K562 (cell line): Measurements from ENCODE around the gene PI4K2A. TPM values are rescaled to one million over a fixed set of nuclear protein-coding genes. Genes with fewer than 3 reads are reported as not detected.

Experiments used
- ARID2 ChIP-seq: fragments of 450-650 bp; IDR thresholded peaks from 2 replicates; pipeline ENCODE4 v1.6.1; 2017; ENCODE audit warnings: antibody characterized with exemption, mild to moderate bottlenecking
- BRD4 ChIP-seq: fragments of 200-600 bp; sonication (generic); IDR thresholded peaks from 2 replicates; pipeline ENCODE4 v1.6.1; 2017; ENCODE audit warnings: inconsistent platforms
- CBX3 ChIP-seq, 2 experiments: IDR thresholded peaks; 1 replicate in 1 of 2; 2 replicates in 1 of 2; pipeline ENCODE4 v1.6.1; 2012; ENCODE audit warnings: inconsistent platforms in 2 of 2, low read length in 2 of 2, borderline replicate concordance in 1 of 2, control low read depth in 1 of 2
- CSDE1 ChIP-seq, 2 experiments: fragments of 450-650 bp; IDR thresholded peaks; 2 replicates each; pipeline ENCODE4 v1.6.1; 2016; ENCODE audit warnings: mild to moderate bottlenecking in 1 of 2
- DPF2 ChIP-seq: fragments of 450-650 bp; IDR thresholded peaks from 2 replicates; pipeline ENCODE4 v1.6.1; 2016
- ESRRA ChIP-seq: fragments of 450-650 bp; IDR thresholded peaks from 2 replicates; pipeline ENCODE4 v1.6.1; 2014; ENCODE audit warnings: low read depth, mild to moderate bottlenecking, moderate library complexity, borderline replicate concordance
- HMG20B ChIP-seq: fragments of 250-450 bp; sonication (Bioruptor Pico); IDR thresholded peaks from 2 replicates; pipeline ENCODE4 v1.5.0; 2021; ENCODE audit warnings: mild to moderate bottlenecking
- HNRNPLL ChIP-seq: fragments of 200-400 bp; formaldehyde crosslinking; IDR thresholded peaks from 2 replicates; pipeline ENCODE4 v1.6.1; 2017; ENCODE audit warnings: low read length, low read depth, mild to moderate bottlenecking; ENCODE audit not compliant: poor library complexity, severe bottlenecking
- KLF13 ChIP-seq: fragments of 450-650 bp; IDR thresholded peaks from 2 replicates; pipeline ENCODE4 v1.6.1; 2016; ENCODE audit warnings: missing genetic modification characterization, low read depth, mild to moderate bottlenecking, missing compliant biosample characterization, moderate library complexity, borderline replicate concordance
- MEIS2 ChIP-seq: fragments of 450-650 bp; IDR thresholded peaks from 2 replicates; pipeline ENCODE4 v1.6.1; 2014; ENCODE audit warnings: mild to moderate bottlenecking; ENCODE audit not compliant: partially characterized antibody
- PCBP2 ChIP-seq: fragments of 200-400 bp; formaldehyde crosslinking; IDR thresholded peaks from 2 replicates; pipeline ENCODE4 v1.6.1; 2018; ENCODE audit warnings: low read length, low read depth, mild to moderate bottlenecking, moderate library complexity; ENCODE audit not compliant: poor library complexity, severe bottlenecking
- RNF2 ChIP-seq: sonication (generic); IDR thresholded peaks from 2 replicates; pipeline ENCODE4 v1.6.1; 2016
- SNRNP70 ChIP-seq: fragments of 200-400 bp; formaldehyde crosslinking; optimal IDR thresholded peaks from 2 replicates; pipeline ENCODE3; 2017; ENCODE audit warnings: low read depth, low read length
- XRCC3 ChIP-seq: fragments of 450-650 bp; IDR thresholded peaks from 2 replicates; pipeline ENCODE4 v1.6.1; 2017; ENCODE audit warnings: mild to moderate bottlenecking, moderate library complexity
- ZNF263 ChIP-seq: sonication (generic); formaldehyde crosslinking; IDR thresholded peaks from 2 replicates; pipeline ENCODE4 v1.8.0; 2022; ENCODE audit warnings: mild to moderate bottlenecking, missing genetic modification reagents, borderline replicate concordance
- ZNF717 ChIP-seq: fragments of 250-450 bp; sonication (Bioruptor Pico); IDR thresholded peaks from 2 replicates; pipeline ENCODE4 v1.5.0; 2021
- polyA plus RNA-seq, 8 experiments: library from polyadenylated mRNA; depleted of rRNA in 4 of 8; stranded (reverse) in 5 of 8; unstranded in 3 of 8; fragments of >200 nt; fragmentation: Nextera tagmentation in 2 of 8; fragmentation: Illumina TruSeq in 1 of 8; extraction: Ambion mirVana in 2 of 8; extraction: Trizol in 1 of 8; gene quantifications; 2 replicates each; pipeline versions ENCODE4 v1.2.1 to v1.2.3, GENCODE V29; 2011 to 2014; ENCODE audit warnings: inconsistent platforms in 1 of 8, missing spikeins in 1 of 8
- total RNA-seq, 7 experiments: library from RNA; depleted of rRNA in 6 of 7; stranded (reverse); fragments of >200 nt in 6 of 7; fragmentation: Illumina TruSeq in 2 of 7; extraction: Trizol in 2 of 7; gene quantifications; 2 replicates each; pipeline versions ENCODE4 v1.2.1 to v1.2.3, GENCODE V29; 2011 to 2021; ENCODE audit warnings: low replicate concordance in 1 of 7
- TF ChIP-seq, protein P1 (sequence below), 2 experiments: fragments of 450-650 bp; IDR thresholded peaks; 2 replicates each; pipeline ENCODE4 v1.6.1; 2018; ENCODE audit warnings: mild to moderate bottlenecking in 2 of 2, low read depth in 1 of 2; ENCODE audit not compliant: partially characterized antibody in 2 of 2
- TF ChIP-seq, protein P2 (sequence below): fragments of 250-450 bp; sonication (Bioruptor Pico); IDR thresholded peaks from 2 replicates; pipeline ENCODE4 v1.5.0; 2021; ENCODE audit warnings: mild to moderate bottlenecking, moderate library complexity
- TF ChIP-seq, protein P3 (sequence below): fragments of 450-650 bp; IDR thresholded peaks from 2 replicates; pipeline ENCODE4 v1.6.1; 2016

PI4K2A gene
- total and polyA plus RNA-seq, 9 of the 15 experiments (the other 6 are each of a cell fraction or from before 2014, with no cell fraction given), result 4.4 to 28.4 (median 16.5) TPM

DNA sequence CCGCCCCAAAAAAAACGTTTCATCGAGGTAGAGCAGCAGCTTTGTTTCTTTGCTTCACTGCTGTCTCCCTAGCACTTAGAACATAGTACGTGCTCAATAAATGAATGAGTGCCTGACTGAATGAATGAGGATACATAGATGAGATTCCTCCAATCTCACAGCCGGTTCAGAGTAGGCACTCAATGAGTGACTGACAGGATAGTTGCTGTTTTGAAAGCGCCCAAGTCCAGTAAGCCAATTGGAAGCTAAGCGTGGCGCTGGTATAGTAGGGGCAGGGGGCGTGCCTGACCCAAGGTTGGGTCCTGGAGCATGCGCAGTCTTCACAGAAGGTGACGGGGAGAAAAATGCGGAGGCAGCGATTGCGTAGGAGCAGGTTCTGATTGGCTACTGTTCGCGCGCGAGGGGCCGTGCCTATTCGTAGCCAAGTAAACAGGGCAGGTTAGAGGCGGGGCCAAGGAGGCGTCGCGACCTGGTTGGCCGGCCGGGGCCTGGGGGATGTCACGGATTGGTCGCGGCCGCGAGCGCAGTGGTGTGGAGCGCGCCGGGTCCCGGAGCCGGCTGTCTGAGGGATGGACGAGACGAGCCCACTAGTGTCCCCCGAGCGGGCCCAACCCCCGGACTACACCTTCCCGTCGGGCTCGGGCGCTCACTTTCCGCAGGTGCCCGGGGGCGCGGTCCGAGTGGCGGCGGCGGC, at the start of gene PI4K2A (continued):
- TF ChIP-seq, protein P1, sequence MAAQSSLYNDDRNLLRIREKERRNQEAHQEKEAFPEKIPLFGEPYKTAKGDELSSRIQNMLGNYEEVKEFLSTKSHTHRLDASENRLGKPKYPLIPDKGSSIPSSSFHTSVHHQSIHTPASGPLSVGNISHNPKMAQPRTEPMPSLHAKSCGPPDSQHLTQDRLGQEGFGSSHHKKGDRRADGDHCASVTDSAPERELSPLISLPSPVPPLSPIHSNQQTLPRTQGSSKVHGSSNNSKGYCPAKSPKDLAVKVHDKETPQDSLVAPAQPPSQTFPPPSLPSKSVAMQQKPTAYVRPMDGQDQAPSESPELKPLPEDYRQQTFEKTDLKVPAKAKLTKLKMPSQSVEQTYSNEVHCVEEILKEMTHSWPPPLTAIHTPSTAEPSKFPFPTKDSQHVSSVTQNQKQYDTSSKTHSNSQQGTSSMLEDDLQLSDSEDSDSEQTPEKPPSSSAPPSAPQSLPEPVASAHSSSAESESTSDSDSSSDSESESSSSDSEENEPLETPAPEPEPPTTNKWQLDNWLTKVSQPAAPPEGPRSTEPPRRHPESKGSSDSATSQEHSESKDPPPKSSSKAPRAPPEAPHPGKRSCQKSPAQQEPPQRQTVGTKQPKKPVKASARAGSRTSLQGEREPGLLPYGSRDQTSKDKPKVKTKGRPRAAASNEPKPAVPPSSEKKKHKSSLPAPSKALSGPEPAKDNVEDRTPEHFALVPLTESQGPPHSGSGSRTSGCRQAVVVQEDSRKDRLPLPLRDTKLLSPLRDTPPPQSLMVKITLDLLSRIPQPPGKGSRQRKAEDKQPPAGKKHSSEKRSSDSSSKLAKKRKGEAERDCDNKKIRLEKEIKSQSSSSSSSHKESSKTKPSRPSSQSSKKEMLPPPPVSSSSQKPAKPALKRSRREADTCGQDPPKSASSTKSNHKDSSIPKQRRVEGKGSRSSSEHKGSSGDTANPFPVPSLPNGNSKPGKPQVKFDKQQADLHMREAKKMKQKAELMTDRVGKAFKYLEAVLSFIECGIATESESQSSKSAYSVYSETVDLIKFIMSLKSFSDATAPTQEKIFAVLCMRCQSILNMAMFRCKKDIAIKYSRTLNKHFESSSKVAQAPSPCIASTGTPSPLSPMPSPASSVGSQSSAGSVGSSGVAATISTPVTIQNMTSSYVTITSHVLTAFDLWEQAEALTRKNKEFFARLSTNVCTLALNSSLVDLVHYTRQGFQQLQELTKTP (IDR thresholded peaks at IDR 0.05; ENCODE audit: low read depth in 1 of 2, partially characterized antibody in 2 of 2), result no peak
- TF ChIP-seq ZNF263 (CRISPR knock-in tag) (no peak), MEIS2 (peak; percentile 87), ARID2 (no peak), XRCC3 (no peak), BRD4 (no peak), CSDE1 (IDR thresholded peaks at IDR 0.05) (no peak), KLF13 (tag) (peak; percentile 40; the same call in 1 of the 2 replicates), DPF2 (peak; percentile 21; the same call in 1 of the 2 replicates), SNRNP70 (no peak), HNRNPLL (peak; percentile 92), RNF2 (no peak), CBX3 (IDR thresholded peaks at IDR 0.05; ENCODE audit: borderline replicate concordance in 1 of 2, low read length in 2 of 2) (no peak), PCBP2 (no peak), ZNF717 (no peak), HMG20B (CRISPR knock-in tag) (no peak), ESRRA (no peak)
- TF ChIP-seq, protein P2, sequence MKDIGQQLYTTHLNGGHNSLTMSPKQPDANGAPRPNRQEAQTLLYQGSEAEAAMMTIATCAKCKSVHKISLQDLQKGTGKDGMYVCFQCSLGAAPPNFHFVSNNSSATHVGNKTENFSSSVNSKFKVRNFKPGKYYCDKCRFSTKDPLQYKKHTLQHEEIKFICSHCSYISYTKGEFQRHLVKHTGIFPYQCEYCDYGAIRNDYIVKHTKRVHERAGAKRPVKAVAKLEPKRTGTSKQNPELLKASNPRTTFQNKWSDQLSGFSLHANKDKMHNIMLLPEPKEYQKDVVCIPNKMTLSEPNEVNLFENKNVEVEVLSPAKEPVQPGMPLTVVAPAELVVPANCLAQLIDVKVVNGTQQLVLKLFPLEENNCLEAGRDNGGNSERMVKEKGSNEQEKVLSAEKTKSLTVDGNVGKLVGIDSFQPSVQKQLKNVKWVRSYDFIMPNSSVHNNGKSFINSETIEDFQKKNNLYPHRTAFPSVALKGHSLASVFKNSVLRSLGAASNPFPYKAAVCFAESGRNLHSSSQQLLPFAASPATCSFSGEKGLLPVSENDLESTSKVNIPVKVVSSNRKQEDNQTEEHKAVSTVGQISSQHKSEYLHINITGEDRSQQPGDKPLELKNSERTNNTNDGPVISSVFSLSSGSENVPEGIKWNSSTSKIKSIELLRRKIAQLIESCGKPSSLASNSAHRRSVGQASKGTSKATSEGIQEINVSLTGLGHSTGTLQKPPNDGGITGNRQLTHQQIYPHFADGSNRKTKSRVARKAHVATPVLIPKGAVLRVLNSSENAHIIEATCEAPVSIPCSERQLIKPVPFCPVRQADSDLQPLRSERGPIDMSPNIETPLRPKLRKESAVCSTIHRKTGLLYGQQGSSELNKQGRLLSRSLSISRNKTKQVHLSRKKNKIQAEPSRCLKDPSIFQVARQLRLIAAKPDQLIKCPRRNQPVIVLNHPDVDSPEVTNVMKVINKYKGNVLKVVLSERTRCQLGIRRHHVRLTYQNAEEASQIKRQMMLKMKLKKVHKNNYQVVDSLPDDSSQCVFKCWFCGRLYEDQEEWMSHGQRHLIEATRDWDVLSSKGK (CRISPR knock-in tag), result no peak
- TF ChIP-seq, protein P3, sequence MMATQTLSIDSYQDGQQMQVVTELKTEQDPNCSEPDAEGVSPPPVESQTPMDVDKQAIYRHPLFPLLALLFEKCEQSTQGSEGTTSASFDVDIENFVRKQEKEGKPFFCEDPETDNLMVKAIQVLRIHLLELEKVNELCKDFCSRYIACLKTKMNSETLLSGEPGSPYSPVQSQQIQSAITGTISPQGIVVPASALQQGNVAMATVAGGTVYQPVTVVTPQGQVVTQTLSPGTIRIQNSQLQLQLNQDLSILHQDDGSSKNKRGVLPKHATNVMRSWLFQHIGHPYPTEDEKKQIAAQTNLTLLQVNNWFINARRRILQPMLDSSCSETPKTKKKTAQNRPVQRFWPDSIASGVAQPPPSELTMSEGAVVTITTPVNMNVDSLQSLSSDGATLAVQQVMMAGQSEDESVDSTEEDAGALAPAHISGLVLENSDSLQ, result peak; percentile 96
